DND-41 (cell line): ENCODE measurements around the gene CCN5.

Source experiments
- ATAC-seq: fragments of 200-7000 bp; cut with Tn5 transposase; 3 replicates; pipeline ENCODE4 v1.9.1; 2021; ENCODE audit warnings: low read depth; ENCODE audit not compliant: insufficient read depth
- DNase-seq: peaks from one replicate; pipeline ENCODE4 v3.0.0-alpha.2; 2020
- H2AFZ ChIP-seq: 2 replicates; pipeline ENCODE4 v1.6.0; 2012; ENCODE audit warnings: low read depth, low read length
- H3K27ac ChIP-seq: 2 replicates; pipeline ENCODE4 v1.5.1; 2012; ENCODE audit warnings: low read length, inconsistent platforms
- H3K27me3 ChIP-seq: fragments of 200-600 bp; sonication (generic); 2 replicates; pipeline ENCODE4 v1.6.0; 2012; ENCODE audit warnings: low read length, mild to moderate bottlenecking, inconsistent platforms; ENCODE audit not compliant: insufficient read depth, poor library complexity
- H3K36me3 ChIP-seq: 2 replicates; pipeline ENCODE4 v1.5.1; 2012; ENCODE audit warnings: low read length, inconsistent platforms; ENCODE audit not compliant: insufficient read depth
- H3K4me1 ChIP-seq: 2 replicates; pipeline ENCODE4 v1.5.1; 2012; ENCODE audit warnings: mild to moderate bottlenecking, low read length; ENCODE audit not compliant: insufficient read depth
- H3K4me2 ChIP-seq: 2 replicates; pipeline ENCODE4 v1.6.0; 2012; ENCODE audit warnings: mild to moderate bottlenecking, moderate library complexity, low read length, inconsistent platforms; ENCODE audit not compliant: insufficient read depth
- H3K4me3 ChIP-seq, 2 experiments: fragments of 200-600 bp in 1 of 2; shearing (Covaris generic) in 1 of 2; 2 replicates each; pipeline ENCODE4 v1.5.1; 2012 to 2016; ENCODE audit warnings: inconsistent platforms in 2 of 2, low read length in 2 of 2, mild to moderate bottlenecking in 2 of 2, low read depth in 1 of 2, moderate library complexity in 1 of 2
- H3K79me2 ChIP-seq: 2 replicates; pipeline ENCODE4 v1.6.0; 2012; ENCODE audit warnings: low read length, inconsistent platforms; ENCODE audit not compliant: insufficient read depth
- H3K9ac ChIP-seq: 2 replicates; pipeline ENCODE4 v1.6.0; 2012; ENCODE audit warnings: low read depth, mild to moderate bottlenecking, inconsistent platforms, low read length, moderate library complexity
- H3K9me3 ChIP-seq: 2 replicates; pipeline ENCODE4 v1.5.1; 2012; ENCODE audit warnings: low read length, moderate library complexity, mild to moderate bottlenecking, inconsistent platforms; ENCODE audit not compliant: insufficient read depth, severe bottlenecking
- H4K20me1 ChIP-seq: 2 replicates; pipeline ENCODE4 v1.6.0; 2012; ENCODE audit warnings: low read length; ENCODE audit not compliant: insufficient read depth
- EZH2 ChIP-seq: IDR thresholded peaks from 3 replicates; pipeline ENCODE4 v1.6.1; 2012; ENCODE audit warnings: borderline replicate concordance, low read depth, mild to moderate bottlenecking, moderate library complexity, low read length, inconsistent platforms; ENCODE audit not compliant: severe bottlenecking
- TF ChIP-seq, protein P1 (sequence below): IDR thresholded peaks from 2 replicates; pipeline ENCODE4 v1.5.1; 2012; ENCODE audit warnings: borderline replicate concordance, low read length, moderate library complexity, mild to moderate bottlenecking; ENCODE audit not compliant: poor library complexity, severe bottlenecking; ENCODE audit errors: extremely low read depth

The CCN5 gene

GRCh38 chr20:44724423-44725091, 9.4 kb downstream of the CCN5 start:
- TF ChIP-seq EZH2, result no peak
- TF ChIP-seq, protein P1, sequence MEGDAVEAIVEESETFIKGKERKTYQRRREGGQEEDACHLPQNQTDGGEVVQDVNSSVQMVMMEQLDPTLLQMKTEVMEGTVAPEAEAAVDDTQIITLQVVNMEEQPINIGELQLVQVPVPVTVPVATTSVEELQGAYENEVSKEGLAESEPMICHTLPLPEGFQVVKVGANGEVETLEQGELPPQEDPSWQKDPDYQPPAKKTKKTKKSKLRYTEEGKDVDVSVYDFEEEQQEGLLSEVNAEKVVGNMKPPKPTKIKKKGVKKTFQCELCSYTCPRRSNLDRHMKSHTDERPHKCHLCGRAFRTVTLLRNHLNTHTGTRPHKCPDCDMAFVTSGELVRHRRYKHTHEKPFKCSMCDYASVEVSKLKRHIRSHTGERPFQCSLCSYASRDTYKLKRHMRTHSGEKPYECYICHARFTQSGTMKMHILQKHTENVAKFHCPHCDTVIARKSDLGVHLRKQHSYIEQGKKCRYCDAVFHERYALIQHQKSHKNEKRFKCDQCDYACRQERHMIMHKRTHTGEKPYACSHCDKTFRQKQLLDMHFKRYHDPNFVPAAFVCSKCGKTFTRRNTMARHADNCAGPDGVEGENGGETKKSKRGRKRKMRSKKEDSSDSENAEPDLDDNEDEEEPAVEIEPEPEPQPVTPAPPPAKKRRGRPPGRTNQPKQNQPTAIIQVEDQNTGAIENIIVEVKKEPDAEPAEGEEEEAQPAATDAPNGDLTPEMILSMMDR, result no peak
- H2AFZ ChIP-seq, result no peak overlapping the region
- H3K36me3 ChIP-seq, result no peaks in the 10 kb centered on the region
- H3K4me2 ChIP-seq, result no peak overlapping the region
- no peak overlapping the region for H3K27ac ChIP-seq
- no peak overlapping the region for H3K9ac ChIP-seq
- H3K9me3 ChIP-seq, result no peaks in the 10 kb centered on the region
- no peak for DNase-seq
- no peak overlapping the region for H3K4me3 ChIP-seq
- no peak for ATAC-seq
- H4K20me1 ChIP-seq, result no peaks in the 10 kb centered on the region
- H3K79me2 ChIP-seq, result no peaks in the 10 kb centered on the region
- no peaks in the 10 kb centered on the region for H3K4me1 ChIP-seq
- H3K27me3 ChIP-seq, result no peaks in the 10 kb centered on the region

DNA sequence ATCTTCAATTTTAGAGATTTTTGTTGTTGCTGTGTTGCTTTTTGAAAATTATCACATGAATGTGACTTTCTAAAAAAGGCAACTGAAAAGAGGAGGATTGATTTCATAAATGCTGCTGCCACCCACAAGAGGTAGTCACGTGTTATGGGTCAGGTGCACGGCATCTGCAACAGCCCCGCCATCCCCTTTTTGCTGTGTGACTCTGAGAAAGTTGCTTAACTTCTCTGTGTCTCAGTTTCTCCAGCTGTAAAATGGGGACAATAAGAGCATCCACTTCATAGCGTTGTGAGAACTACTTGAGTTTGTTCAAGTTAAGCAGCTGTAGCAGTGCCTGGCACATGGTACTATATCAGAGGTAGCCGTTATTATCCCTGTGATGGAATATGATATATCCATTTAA, 10.7 kb downstream of the CCN5 start:
- DNase-seq (no peak), ATAC-seq (no peak)
- H3K79me2 ChIP-seq, result no peaks in the 10 kb centered on the region
- no peak overlapping the region for H3K9ac ChIP-seq
- no peak overlapping the region for H3K4me3 ChIP-seq
- no peaks in the 10 kb centered on the region for H3K27me3 ChIP-seq
- TF ChIP-seq EZH2, result no peak
- TF ChIP-seq, protein P1, result no peak
- no peaks in the 10 kb centered on the region for H3K9me3 ChIP-seq
- no peaks in the 10 kb centered on the region for H3K4me1 ChIP-seq
- H4K20me1 ChIP-seq, result no peaks in the 10 kb centered on the region
- no peak overlapping the region for H3K4me2 ChIP-seq
- H3K27ac ChIP-seq, result no peak overlapping the region
- no peak overlapping the region for H2AFZ ChIP-seq
- H3K36me3 ChIP-seq, result no peaks in the 10 kb centered on the region

DNA sequence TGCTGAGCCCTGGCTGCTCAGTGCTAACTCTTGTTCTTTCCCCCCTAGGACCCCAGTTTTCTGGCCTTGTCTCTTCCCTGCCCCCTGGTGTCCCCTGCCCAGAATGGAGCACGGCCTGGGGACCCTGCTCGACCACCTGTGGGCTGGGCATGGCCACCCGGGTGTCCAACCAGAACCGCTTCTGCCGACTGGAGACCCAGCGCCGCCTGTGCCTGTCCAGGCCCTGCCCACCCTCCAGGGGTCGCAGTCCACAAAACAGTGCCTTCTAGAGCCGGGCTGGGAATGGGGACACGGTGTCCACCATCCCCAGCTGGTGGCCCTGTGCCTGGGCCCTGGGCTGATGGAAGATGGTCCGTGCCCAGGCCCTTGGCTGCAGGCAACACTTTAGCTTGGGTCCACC, 11.9 kb downstream of the CCN5 start:
- DNase-seq (no peak), ATAC-seq (no peak)
- Histone ChIP-seq H3K27me3 (no peaks in the 10 kb centered on the region), H3K36me3 (no peaks in the 10 kb centered on the region), H3K4me3 (no peak overlapping the region), H3K9me3 (no peaks in the 10 kb centered on the region), H4K20me1 (no peaks in the 10 kb centered on the region), H3K9ac (no peak overlapping the region), H3K4me2 (no peak overlapping the region), H3K27ac (no peak overlapping the region), H3K79me2 (no peaks in the 10 kb centered on the region), H3K4me1 (no peaks in the 10 kb centered on the region), H2AFZ (no peak overlapping the region)
- TF ChIP-seq EZH2, result no peak
- TF ChIP-seq, protein P1, result no peak
